Upper lobe of left lung (tissue), 6 donors: ENCODE data around the gene WFDC10A. TPM values are rescaled to one million over a fixed set of nuclear protein-coding genes. Genes with fewer than 3 reads are reported as not detected.
"Not testable (repeated sequence)": the region's sequence is repeated elsewhere in the genome, so short reads cannot be mapped to it uniquely, and the experiment has no call there.

ENCODE experiments used
- ATAC-seq, 2 donors: fragments of 200-7000 bp; cut with Tn5 transposase; one replicate each; pipeline ENCODE4 v1.9.1; 2022; ENCODE audit warnings: mild to moderate bottlenecking in 2 of 2, moderate library complexity in 2 of 2; ENCODE audit not compliant: low FRiP score in 2 of 2
- DNase-seq, 2 donors: peaks; one replicate each; pipeline ENCODE4 v3.0.0-alpha.2; 2019 to 2020
- H3K27ac ChIP-seq, 4 donors: fragments of 200-600 bp; sonication (generic); one replicate each; pipeline ENCODE4 v1.5.1; 2016 to 2019
- H3K27me3 ChIP-seq, 4 donors: fragments of 200-600 bp; sonication (generic); one replicate each; pipeline ENCODE4 v1.5.1; 2017 to 2019
- H3K36me3 ChIP-seq, 4 donors: fragments of 200-600 bp; sonication (generic); one replicate each; pipeline ENCODE4 v1.5.1; 2016 to 2019
- H3K4me1 ChIP-seq, 4 donors: fragments of 200-600 bp; sonication (generic); one replicate each; pipeline ENCODE4 v1.5.1; 2018 to 2019
- H3K4me3 ChIP-seq, 4 donors: fragments of 200-600 bp; sonication (generic); one replicate each; pipeline ENCODE4 v1.5.1; 2017 to 2019; ENCODE audit warnings: mild to moderate bottlenecking in 2 of 4, moderate library complexity in 1 of 4
- H3K9me3 ChIP-seq, 4 donors: fragments of 200-600 bp; sonication (generic); one replicate each; pipeline ENCODE4 v1.5.1; 2018 to 2019
- CTCF ChIP-seq, 6 experiments: fragments of 450-650 bp in 4 of 6; fragments of 200-600 bp in 2 of 6; sonication (generic) in 2 of 6; IDR thresholded peaks; one replicate each; pipeline ENCODE4 v1.5.1; 2016 to 2019; ENCODE audit warnings: antibody characterized with exemption in 6 of 6
- EP300 ChIP-seq, 4 donors: sonication (generic); formaldehyde crosslinking; IDR thresholded peaks; one replicate each; pipeline ENCODE4 v1.5.1; 2017; ENCODE audit warnings: antibody characterized with exemption in 4 of 4, control low read depth in 2 of 4
- POLR2A ChIP-seq, 4 donors: fragments of 450-650 bp; IDR thresholded peaks; one replicate each; pipeline ENCODE4 v1.5.1; 2016 to 2017; ENCODE audit warnings: antibody characterized with exemption in 4 of 4, mild to moderate bottlenecking in 2 of 4
- POLR2AphosphoS5 ChIP-seq, 2 donors: sonication (generic); formaldehyde crosslinking; IDR thresholded peaks; one replicate each; pipeline ENCODE4 v1.5.1; 2017; ENCODE audit warnings: antibody characterized with exemption in 2 of 2
- WGBS, 2 donors: methylation state at CpG; one replicate each; pipeline ENCODE4 v1.1.5; 2017 to 2018; 5-methylcytosine and 5-hydroxymethylcytosine counted together
- total RNA-seq, 6 donors: library from RNA; depleted of rRNA in 4 of 6; stranded (reverse); fragments of >200 nt in 4 of 6; gene quantifications; one replicate each; pipeline versions ENCODE4 v1.1.0 to v1.2.1, GENCODE V29; 2016 to 2021
- donor health status: DM: no; HTN: no; CAD: no; lungs with moderate emphysema.
- donor health status: DM: no; HTN: yes; CAD: no; lungs with severe emphysema.

Gene WFDC10A
- total RNA-seq, 6 donors from 2014 or later = not detected

GRCh38 chr20:45630371-45630770 is 832 bp downstream of the WFDC10A start:
- TF ChIP-seq CTCF (IDR thresholded peaks at IDR 0.05) (no peak), EP300 (IDR thresholded peaks at IDR 0.05) (no peak), POLR2A (IDR thresholded peaks at IDR 0.05) (no peak), POLR2AphosphoS5 (IDR thresholded peaks at IDR 0.05) (no peak)
- H3K9me3 ChIP-seq = no peaks in the 10 kb centered on the region
- H3K27me3 ChIP-seq = no peaks in the 10 kb centered on the region
- H3K27ac ChIP-seq = no peak overlapping the region
- ATAC-seq (no peak), DNase-seq (no peak)
- no peaks in the 10 kb centered on the region for H3K4me1 ChIP-seq
- H3K4me3 ChIP-seq = no peak overlapping the region
- no peaks in the 10 kb centered on the region for H3K36me3 ChIP-seq

GRCh38 chr20:45631184-45631583 is 1.6 kb downstream of the WFDC10A start, which contains the start of gene WFDC9:
Gene WFDC9, minus strand, starts transcription at chr20:45631284. Its CDS starts 21,103 bp downstream, at chr20:45610181.
- TF ChIP-seq POLR2AphosphoS5 (IDR thresholded peaks at IDR 0.05) (no peak), EP300 (IDR thresholded peaks at IDR 0.05) (no peak), CTCF (IDR thresholded peaks at IDR 0.05) (no peak), POLR2A (IDR thresholded peaks at IDR 0.05) (no peak)
- no peak within 1 kb of the TSS for H3K27ac ChIP-seq
- no peaks in the 10 kb centered on the region for H3K36me3 ChIP-seq
- ATAC-seq (no peak), DNase-seq (no peak)
- WGBS, 2 donors = 74 to 84% methylated on average over 4 of the region's 4 CpGs
- no peaks in the 10 kb centered on the region for H3K4me1 ChIP-seq
- no peaks in the 10 kb centered on the region for H3K27me3 ChIP-seq
- no peaks in the 10 kb centered on the region for H3K9me3 ChIP-seq
- H3K4me3 ChIP-seq = no peak within 1 kb of the TSS

GRCh38 chr20:45636513-45636912 is 7.0 kb downstream of the WFDC10A start:
- H3K36me3 ChIP-seq = no peaks in the 10 kb centered on the region
- H3K4me1 ChIP-seq = no peaks in the 10 kb centered on the region
- DNase-seq = no peak
- ATAC-seq = no peak
- no peak overlapping the region for H3K27ac ChIP-seq
- WGBS, 2 donors = 93 to 96% methylated on average over 1 of the region's 1 CpG
- no peaks in the 10 kb centered on the region for H3K27me3 ChIP-seq
- no peak for TF ChIP-seq EP300 (IDR thresholded peaks at IDR 0.05)
- no peak overlapping the region for H3K4me3 ChIP-seq
- H3K9me3 ChIP-seq = no peaks in the 10 kb centered on the region

GRCh38 chr20:45639687-45640086 is 10.1 kb downstream of the WFDC10A start:
- ATAC-seq (no peak), DNase-seq (no peak)
- no peaks in the 10 kb centered on the region for H3K27me3 ChIP-seq
- H3K9me3 ChIP-seq = no peaks in the 10 kb centered on the region
- H3K4me1 ChIP-seq = no peaks in the 10 kb centered on the region
- H3K27ac ChIP-seq = no peak overlapping the region
- no peak overlapping the region for H3K4me3 ChIP-seq
- TF ChIP-seq POLR2A (IDR thresholded peaks at IDR 0.05) = no peak
- no peak for TF ChIP-seq EP300 (IDR thresholded peaks at IDR 0.05)
- no peak for TF ChIP-seq POLR2AphosphoS5 (IDR thresholded peaks at IDR 0.05)
- TF ChIP-seq CTCF (IDR thresholded peaks at IDR 0.05) = no peak
- H3K36me3 ChIP-seq = no peaks in the 10 kb centered on the region
- 89 to 92% methylated on average over 5 of the region's 5 CpGs for WGBS, 2 donors

GRCh38 chr20:45641076-45641475 is 11.5 kb downstream of the WFDC10A start:
- WGBS, 2 donors = 96 to 97% methylated on average over 22 to 24 of the region's 24 CpGs
- H3K36me3 ChIP-seq, H3K27me3 ChIP-seq, H3K4me3 ChIP-seq, ATAC-seq, H3K27ac ChIP-seq, H3K9me3 ChIP-seq, H3K4me1 ChIP-seq: not testable (repeated sequence)
- DNase-seq = peak in 1 of 2 donors; percentile 79

GRCh38 chr20:45645869-45646268 is 16.3 kb downstream of the WFDC10A start:
- ATAC-seq, H3K27ac ChIP-seq, H3K36me3 ChIP-seq, H3K27me3 ChIP-seq, H3K4me1 ChIP-seq, H3K9me3 ChIP-seq, H3K4me3 ChIP-seq: not testable (repeated sequence)
- peak in 1 of 2 donors; percentile 46 for DNase-seq
- WGBS, 2 donors = 90 to 96% methylated on average over 9 to 19 of the region's 28 CpGs
